Astrocyte (in vitro differentiated cells and primary cell): ENCODE data around the gene IL31. TPM values are rescaled to one million over a fixed set of nuclear protein-coding genes. Genes with fewer than 3 reads are reported as not detected.

Experiments used
- DNase-seq: peaks from one replicate; pipeline ENCODE4 v3.0.0-alpha.2; 2010; ENCODE audit warnings: low read depth
- FAIRE-seq: peaks from 2 replicates; lab custom pipeline; 2011; peaks lifted over from hg19 to GRCh38; lab: Jason Lieb, UNC
- H2AFZ ChIP-seq: 2 replicates; pipeline ENCODE4 v1.6.0; 2012; ENCODE audit warnings: low read depth, low read length, inconsistent platforms
- H3K27ac ChIP-seq: 2 replicates; pipeline ENCODE4 v1.5.1; 2011; ENCODE audit warnings: low read depth, low read length, inconsistent platforms
- H3K27me3 ChIP-seq: 2 replicates; pipeline ENCODE4 v1.6.0; 2011; ENCODE audit warnings: low read length, inconsistent platforms; ENCODE audit not compliant: insufficient read depth
- H3K36me3 ChIP-seq: 2 replicates; pipeline ENCODE4 v1.5.1; 2011; ENCODE audit warnings: low read length, inconsistent platforms; ENCODE audit not compliant: insufficient read depth
- H3K4me1 ChIP-seq: 2 replicates; pipeline ENCODE4 v1.5.1; 2011; ENCODE audit warnings: low read length, inconsistent platforms; ENCODE audit not compliant: insufficient read depth
- H3K4me2 ChIP-seq: 2 replicates; pipeline ENCODE4 v1.6.0; 2012; ENCODE audit warnings: low read length, inconsistent platforms
- H3K4me3 ChIP-seq: 2 replicates; pipeline ENCODE4 v1.5.1; 2011; ENCODE audit warnings: low read depth, mild to moderate bottlenecking, low read length, inconsistent platforms; ENCODE audit not compliant: insufficient read depth
- H3K79me2 ChIP-seq: 2 replicates; pipeline ENCODE4 v1.6.0; 2012; ENCODE audit warnings: mild to moderate bottlenecking, low read length, inconsistent platforms; ENCODE audit not compliant: insufficient read depth
- H3K9ac ChIP-seq: 2 replicates; pipeline ENCODE4 v1.6.0; 2012; ENCODE audit warnings: mild to moderate bottlenecking, low read length, inconsistent platforms
- H3K9me3 ChIP-seq: 2 replicates; pipeline ENCODE4 v1.5.1; 2012; ENCODE audit warnings: low read depth, mild to moderate bottlenecking, low read length, inconsistent platforms; ENCODE audit not compliant: insufficient read depth
- H4K20me1 ChIP-seq: 2 replicates; pipeline ENCODE4 v1.6.0; 2012; ENCODE audit warnings: low read length, inconsistent platforms; ENCODE audit not compliant: insufficient read depth
- H3K27ac Mint-ChIP-seq: one replicate; pipeline ENCODE4 v1.8.0; 2021; ENCODE audit warnings: mild to moderate bottlenecking, mixed read lengths; ENCODE audit not compliant: unreplicated experiment
- H3K27me3 Mint-ChIP-seq: one replicate; pipeline ENCODE4 v1.8.0; 2021; ENCODE audit warnings: low read depth, mixed read lengths; ENCODE audit not compliant: unreplicated experiment
- H3K36me3 Mint-ChIP-seq: one replicate; pipeline ENCODE4 v1.8.0; 2021; ENCODE audit warnings: low read depth, mixed read lengths; ENCODE audit not compliant: unreplicated experiment
- H3K4me1 Mint-ChIP-seq: one replicate; pipeline ENCODE4 v1.8.0; 2021; ENCODE audit warnings: low read depth, mixed read lengths; ENCODE audit not compliant: unreplicated experiment
- H3K4me3 Mint-ChIP-seq: one replicate; pipeline ENCODE4 v1.8.0; 2021; ENCODE audit warnings: mild to moderate bottlenecking, moderate library complexity, mixed read lengths; ENCODE audit not compliant: unreplicated experiment
- H3K9me3 Mint-ChIP-seq: one replicate; pipeline ENCODE4 v1.8.0; 2021; ENCODE audit warnings: mild to moderate bottlenecking, mixed read lengths; ENCODE audit not compliant: unreplicated experiment
- EZH2 ChIP-seq: IDR thresholded peaks from 2 replicates; pipeline ENCODE4 v1.6.1; 2012; ENCODE audit warnings: mild to moderate bottlenecking, low read length, inconsistent platforms; ENCODE audit not compliant: insufficient read depth
- total RNA-seq: library from RNA; stranded (reverse); gene quantifications from 2 replicates; pipeline ENCODE4 v1.2.1, GENCODE V29; 2021
- TF ChIP-seq, protein P1 (sequence below): IDR thresholded peaks from 2 replicates; pipeline ENCODE4 v1.5.1; 2011; ENCODE audit warnings: low read depth, mild to moderate bottlenecking, inconsistent platforms, low read length, moderate library complexity; ENCODE audit not compliant: insufficient read depth

IL31 gene
- total RNA-seq, 1 donor from 2014 or later: not detected

DNA sequence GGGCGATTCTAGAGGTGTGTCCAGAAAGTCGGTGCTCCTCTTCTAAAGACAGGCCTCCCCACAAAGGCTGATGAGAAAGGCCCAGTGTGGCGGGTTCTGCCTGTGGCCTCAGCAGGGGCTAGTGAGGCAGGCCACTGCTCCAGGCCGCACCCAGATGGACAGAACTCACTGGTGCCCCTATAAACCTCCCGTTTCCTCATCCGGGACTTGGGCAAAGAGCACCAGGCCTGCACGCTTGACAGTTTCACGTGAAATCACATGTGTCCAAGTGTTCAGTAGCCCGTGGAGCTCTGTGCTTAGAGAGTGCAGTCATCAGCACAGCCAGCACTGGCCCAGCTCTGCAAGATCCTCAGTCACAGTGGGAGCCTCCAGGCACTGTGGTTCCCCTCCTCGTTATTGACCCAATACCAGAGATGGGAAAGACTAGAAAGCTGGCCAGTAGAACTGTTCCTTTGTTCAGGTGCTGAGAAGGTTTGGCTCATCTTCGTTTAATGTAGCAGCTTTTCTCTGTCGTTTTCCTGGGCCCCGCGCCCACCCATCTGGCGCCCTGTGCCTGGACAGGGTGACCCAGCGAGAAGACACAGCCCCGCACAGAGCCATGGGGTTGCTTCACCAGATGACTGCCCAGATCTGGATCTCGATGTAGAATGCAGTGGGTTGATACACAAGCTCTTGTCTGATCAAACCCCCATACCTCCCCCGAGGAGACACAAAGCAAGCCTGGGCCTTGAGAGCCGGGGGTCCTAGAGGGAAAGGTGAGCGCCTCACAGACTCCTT, 26.3 kb downstream of the IL31 start:
- Histone ChIP-seq H2AFZ (no peak overlapping the region), H3K9ac (no peak overlapping the region), H3K79me2 (no peaks in the 10 kb centered on the region), H4K20me1 (peaks cover 3% of the 10 kb centered on the region), H3K4me2 (no peak overlapping the region), H3K4me1 (no peaks in the 10 kb centered on the region), H3K27me3 (no peaks in the 10 kb centered on the region), H3K9me3 (no peaks in the 10 kb centered on the region), H3K4me3 (no peak overlapping the region), H3K27ac (no peak overlapping the region), H3K36me3 (peaks cover 2% of the 10 kb centered on the region)
- TF ChIP-seq EZH2: no peak
- TF ChIP-seq, protein P1, sequence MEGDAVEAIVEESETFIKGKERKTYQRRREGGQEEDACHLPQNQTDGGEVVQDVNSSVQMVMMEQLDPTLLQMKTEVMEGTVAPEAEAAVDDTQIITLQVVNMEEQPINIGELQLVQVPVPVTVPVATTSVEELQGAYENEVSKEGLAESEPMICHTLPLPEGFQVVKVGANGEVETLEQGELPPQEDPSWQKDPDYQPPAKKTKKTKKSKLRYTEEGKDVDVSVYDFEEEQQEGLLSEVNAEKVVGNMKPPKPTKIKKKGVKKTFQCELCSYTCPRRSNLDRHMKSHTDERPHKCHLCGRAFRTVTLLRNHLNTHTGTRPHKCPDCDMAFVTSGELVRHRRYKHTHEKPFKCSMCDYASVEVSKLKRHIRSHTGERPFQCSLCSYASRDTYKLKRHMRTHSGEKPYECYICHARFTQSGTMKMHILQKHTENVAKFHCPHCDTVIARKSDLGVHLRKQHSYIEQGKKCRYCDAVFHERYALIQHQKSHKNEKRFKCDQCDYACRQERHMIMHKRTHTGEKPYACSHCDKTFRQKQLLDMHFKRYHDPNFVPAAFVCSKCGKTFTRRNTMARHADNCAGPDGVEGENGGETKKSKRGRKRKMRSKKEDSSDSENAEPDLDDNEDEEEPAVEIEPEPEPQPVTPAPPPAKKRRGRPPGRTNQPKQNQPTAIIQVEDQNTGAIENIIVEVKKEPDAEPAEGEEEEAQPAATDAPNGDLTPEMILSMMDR: no peak
- H3K27me3 Mint-ChIP-seq: peaks cover 3% of the 10 kb centered on the region
- no peak overlapping the region for H3K27ac Mint-ChIP-seq
- H3K36me3 Mint-ChIP-seq: peaks cover 16% of the 10 kb centered on the region
- no peaks in the 10 kb centered on the region for H3K4me1 Mint-ChIP-seq
- no peak overlapping the region for H3K4me3 Mint-ChIP-seq
- DNase-seq (no peak), FAIRE-seq (no peak)
- H3K9me3 Mint-ChIP-seq: no peaks in the 10 kb centered on the region

DNA sequence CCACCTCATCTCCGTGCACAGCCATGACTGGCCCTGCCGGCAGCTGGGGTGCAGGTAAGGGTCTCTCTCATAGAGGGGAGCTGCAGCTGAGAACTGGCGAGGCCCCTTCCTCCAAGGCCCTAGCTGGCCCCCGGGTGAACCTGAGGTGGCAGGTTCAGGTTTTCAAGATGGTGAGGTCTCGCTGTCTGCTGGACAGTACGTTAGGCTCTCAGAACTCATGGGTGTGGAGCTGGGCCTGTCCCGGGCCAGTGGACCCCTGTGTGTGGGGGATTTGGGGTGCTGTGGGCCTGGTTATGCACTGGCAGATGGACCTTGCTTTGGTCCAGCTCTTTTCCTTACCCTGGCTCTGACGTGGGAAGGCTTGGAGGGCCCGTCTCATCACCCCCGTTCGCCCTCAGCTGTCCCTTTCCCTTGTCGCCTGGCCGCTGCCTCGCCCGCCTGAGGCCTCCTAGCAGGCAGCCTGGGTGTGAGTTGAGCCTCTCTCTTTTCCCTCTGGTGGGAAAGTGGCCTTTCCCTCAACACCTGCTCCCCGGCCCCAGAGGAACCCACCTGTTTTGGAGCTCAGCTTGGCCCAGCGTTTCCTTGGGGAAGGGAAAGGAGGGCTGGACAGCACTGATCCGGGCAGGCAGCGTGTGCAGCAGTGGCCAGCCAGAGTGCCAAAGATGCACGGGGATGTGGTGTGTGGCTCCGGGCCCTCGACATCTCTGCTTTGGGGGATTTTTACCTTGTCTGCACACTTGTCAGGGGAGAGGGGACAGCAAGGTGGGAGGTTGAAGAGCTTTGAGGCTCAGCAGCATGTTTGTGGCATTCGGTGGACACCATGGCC, 28.3 kb downstream of the IL31 start:
- DNase-seq: no peak
- Histone ChIP-seq H2AFZ (no peak overlapping the region), H3K27me3 (no peaks in the 10 kb centered on the region), H3K9ac (no peak overlapping the region), H3K79me2 (no peaks in the 10 kb centered on the region), H3K27ac (no peak overlapping the region), H3K36me3 (peaks cover 7% of the 10 kb centered on the region), H3K4me3 (no peak overlapping the region), H3K4me1 (no peaks in the 10 kb centered on the region), H3K9me3 (no peaks in the 10 kb centered on the region), H3K4me2 (no peak overlapping the region), H4K20me1 (peaks cover 3% of the 10 kb centered on the region)
- TF ChIP-seq EZH2: no peak
- TF ChIP-seq, protein P1: no peak
- no peak overlapping the region for H3K27ac Mint-ChIP-seq
- no peak overlapping the region for H3K4me3 Mint-ChIP-seq
- H3K4me1 Mint-ChIP-seq: no peaks in the 10 kb centered on the region
- H3K36me3 Mint-ChIP-seq: peaks cover 29% of the 10 kb centered on the region
- no peak for FAIRE-seq
- H3K9me3 Mint-ChIP-seq: no peaks in the 10 kb centered on the region
- H3K27me3 Mint-ChIP-seq: no peaks in the 10 kb centered on the region
